ENCODE measurements around the gene ZNF48.
"Not testable (repeated sequence)": the region's sequence is repeated elsewhere in the genome, so short reads cannot be mapped to it uniquely, and the experiment has no call there.

- not testable (repeated sequence) for TF ChIP-seq CTCF (IDR thresholded peaks at IDR 0.05; ENCODE audit: poor library complexity, severe bottlenecking); EP300 (conservative IDR thresholded peaks at IDR 0.05; ENCODE audit: poor library complexity, severe bottlenecking); EZH2 (IDR thresholded peaks at IDR 0.05; ENCODE audit: borderline replicate concordance, insufficient read depth, low read length, poor library complexity, severe bottlenecking); REST (IDR thresholded peaks at IDR 0.05; ENCODE audit: borderline replicate concordance)
These were observed 1.4 kb downstream of the ZNF48 start for GRCh38 chr16:30396627-30397026.
